Loucy (cell line): ENCODE data around the gene U2AF2.

ENCODE experiments used
- CTCF ChIP-seq: fragments of 200-600 bp; sonication (generic); conservative IDR thresholded peaks from 2 replicates; pipeline ENCODE4 v1.5.1; 2014; ENCODE audit warnings: mild to moderate bottlenecking, antibody characterized with exemption, low read length
- EZH2phosphoT487 ChIP-seq: fragments of 200-600 bp; IDR thresholded peaks from 2 replicates; pipeline ENCODE4 v1.6.1; 2018; ENCODE audit warnings: antibody characterized with exemption, mild to moderate bottlenecking, moderate library complexity, borderline replicate concordance

GRCh38 chr19:55694241-55694655 is 39.4 kb downstream of the U2AF2 start:
- no peak for TF ChIP-seq CTCF
- no peak for TF ChIP-seq EZH2phosphoT487
